Measurements from ENCODE around the gene SLX4IP.

Gene SLX4IP

DNA sequence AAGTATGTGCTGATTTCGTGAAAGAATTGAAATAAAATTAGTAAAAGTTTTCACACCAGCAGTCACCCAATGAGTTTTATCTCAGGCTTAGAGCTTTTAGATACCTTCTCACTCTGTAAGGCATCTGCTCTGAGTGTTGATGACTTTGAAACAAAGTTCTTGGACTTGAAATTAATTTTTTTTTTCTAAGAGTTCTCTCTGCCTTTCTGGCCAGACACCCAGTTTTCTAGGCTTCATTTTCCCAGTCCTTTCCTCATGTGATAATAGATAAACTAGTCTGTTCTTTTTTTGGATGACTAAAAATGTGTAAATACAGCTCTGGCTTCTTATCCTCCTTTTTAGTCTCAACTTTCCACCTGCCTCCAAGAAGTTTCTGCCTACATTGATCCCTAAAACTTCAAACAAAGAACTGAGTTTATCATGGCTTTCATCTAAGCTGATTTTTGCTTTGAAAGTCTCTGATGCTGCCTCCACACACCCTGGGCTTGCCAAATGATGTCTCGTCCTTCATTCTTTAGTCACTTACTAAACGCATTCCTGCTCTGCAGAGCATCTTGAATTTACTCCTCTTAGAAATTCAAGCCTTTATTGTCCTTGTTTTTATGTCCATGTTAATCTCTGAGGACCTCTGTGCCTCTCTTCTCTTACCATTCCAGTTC, 32.7 kb downstream of the SLX4IP start:
- no peak for DNase-seq

DNA sequence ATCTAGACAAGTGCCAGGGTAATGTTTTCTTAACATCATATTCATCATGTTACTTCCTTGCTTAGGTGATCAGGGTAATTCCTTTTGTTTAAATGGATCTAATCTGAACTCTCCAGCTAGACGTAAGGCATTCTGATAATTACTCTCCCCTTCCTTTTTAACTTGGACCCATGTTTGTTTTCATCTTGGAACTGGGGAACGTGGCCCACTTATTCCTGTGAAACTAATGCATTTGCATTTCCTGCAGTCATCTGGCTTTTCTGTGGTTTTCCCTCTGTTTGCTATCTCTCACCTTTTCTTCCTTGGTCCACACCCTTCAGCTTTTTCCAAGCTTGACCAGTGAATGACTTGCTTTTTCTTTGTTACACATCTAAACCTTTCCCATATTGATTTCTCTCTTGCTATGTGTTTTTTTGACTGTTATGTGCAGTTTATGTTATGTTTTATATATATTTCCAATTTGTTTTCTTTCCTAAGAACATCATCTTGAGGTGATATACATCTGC, 33.3 kb downstream of the SLX4IP start:
- DNase-seq: no peak

DNA sequence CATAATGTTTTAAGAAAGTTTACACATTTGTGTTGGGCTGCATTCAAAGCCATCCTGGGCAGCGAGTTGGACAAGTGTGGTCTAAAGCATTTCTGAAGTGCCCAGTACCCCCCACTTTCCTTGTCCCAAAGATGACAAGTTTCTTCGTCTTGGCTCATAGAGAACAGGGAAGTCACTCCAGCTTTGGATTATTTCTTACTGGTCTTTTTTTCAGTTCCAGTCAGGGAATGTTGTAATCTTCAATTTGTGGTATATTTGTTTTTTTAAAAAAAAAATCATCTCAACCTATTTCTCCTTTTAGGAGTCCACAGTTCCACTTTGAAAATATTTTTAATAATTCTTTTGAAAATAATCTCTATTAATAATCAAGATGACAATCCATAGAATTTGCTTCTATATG, 34.0 kb downstream of the SLX4IP start:
- DNase-seq: no peak

DNA sequence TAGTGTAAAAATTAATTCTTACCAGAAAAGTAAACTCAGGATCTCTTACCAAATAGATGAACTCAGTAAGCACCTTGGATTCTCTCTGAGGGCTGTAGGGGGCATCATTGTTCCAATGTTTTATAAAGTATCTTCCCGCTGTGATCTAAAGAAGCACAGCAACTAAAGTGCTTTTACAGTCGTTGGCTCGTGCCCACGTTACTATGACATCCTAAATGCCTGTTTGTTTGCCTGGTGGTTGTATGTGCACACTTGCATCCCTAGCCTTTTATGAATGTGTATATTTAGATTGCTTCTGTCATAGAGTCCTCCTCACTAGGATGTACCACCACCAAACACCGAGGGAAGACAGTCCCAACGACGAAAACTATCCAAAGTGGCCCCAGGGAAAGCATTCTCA, 34.5 kb downstream of the SLX4IP start:
- DNase-seq: peak; percentile 87

DNA sequence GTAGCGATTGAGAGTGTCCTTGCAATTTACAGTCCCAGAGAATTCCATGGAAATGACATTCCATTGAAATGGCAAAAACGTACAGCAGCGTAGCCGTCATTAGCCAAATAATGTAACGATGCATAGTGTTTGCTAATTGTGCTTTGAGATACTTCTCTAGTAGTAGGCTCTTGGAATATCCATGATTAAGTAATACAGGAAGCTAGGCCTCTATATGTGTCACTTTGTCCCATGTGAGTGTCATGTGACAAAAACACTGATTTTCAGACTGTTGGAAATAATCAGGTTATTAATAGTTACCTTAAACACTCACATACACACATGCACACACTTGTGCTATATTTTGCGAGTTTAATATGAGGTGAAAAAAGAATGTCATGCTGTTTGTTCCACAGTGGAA, 35.2 kb downstream of the SLX4IP start:
- no peak for DNase-seq

DNA sequence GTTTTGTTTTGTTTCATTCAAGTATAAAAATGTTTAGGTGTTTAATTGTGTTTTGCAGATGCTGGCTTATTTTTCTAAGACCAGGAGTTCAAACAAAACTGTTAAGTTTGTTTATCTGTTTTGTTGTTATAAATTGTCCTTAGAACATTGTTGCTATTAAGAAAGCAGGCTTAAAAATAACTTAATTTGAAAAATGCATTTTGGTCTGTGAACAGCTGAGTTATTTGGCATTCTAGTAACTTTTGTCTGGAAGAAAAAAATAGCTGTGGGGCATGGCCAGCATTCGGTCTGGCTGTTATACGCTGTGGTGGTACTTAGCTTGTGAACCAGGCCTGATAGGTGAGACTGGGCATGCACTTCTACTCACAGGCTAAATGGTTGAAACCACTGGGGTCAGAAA, 37.8 kb downstream of the SLX4IP start:
- no peak for DNase-seq

DNA sequence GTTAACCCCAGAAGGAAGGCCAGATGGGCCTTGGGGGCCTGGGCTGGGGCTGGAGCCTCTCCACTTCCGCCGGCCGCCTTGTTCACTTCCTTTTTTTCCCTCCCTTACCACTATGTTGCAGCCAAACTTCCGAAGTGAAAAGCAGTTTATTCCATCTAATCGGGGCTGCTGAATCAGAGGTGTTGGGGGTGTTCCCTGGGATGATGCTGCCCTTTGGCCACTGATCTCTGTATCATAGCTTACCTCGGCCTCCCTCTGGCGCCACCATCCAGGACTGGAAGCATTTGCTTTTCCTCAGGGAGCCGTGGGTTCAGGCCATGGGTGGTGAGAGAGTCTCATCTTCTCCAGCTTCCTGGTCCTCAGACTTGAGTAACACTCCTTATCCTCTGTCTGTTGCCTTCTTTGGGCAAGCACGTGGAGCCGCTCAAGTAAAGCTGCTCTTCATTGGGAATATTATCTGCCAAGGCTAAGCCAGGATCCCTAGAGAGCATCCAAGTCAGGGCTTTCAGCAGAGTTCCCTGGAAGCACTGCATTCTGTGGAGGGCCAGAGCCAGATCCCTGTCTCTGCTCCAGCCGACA, 39.6 kb downstream of the SLX4IP start:
- DNase-seq: no peak

DNA sequence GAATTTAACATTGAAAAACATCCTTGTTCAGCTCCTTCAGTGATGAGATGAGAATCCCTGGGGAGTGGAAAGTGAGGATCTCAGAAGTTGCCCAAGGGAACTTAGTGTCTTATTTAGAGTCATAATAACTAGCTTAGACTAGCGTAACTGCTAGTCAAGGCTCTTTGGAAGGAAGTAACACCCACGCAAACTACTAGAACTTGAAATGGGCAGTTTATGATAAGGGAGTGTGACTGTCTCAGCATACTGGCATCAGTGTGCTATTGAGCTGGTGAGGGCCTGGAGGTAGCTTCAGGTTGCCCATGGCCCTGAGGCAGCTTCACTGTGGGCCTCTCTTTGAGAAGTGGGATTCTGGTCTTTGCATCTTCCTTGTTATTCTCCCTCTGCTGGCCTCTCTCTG, 40.1 kb downstream of the SLX4IP start:
- no peak for DNase-seq

DNA sequence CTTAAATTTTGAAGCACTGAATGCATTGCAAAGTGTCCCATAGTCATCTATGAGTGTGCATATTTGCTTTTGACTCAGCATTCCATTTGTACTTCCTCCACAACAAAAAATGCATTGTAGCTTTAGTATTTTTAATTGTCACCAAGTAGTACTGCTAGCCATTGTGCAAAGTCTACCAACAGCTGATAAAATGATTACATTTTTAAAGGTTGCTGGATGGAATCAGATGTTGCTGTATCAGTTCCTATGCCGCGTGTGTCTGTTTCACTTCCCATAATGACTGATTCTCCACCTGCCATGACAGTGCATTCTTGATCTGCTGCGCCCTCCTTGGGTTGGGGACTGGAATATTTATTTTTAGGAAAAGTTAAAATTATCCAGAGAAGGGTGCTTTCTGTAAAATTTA, 41.2 kb downstream of the SLX4IP start:
- no peak for DNase-seq

DNA sequence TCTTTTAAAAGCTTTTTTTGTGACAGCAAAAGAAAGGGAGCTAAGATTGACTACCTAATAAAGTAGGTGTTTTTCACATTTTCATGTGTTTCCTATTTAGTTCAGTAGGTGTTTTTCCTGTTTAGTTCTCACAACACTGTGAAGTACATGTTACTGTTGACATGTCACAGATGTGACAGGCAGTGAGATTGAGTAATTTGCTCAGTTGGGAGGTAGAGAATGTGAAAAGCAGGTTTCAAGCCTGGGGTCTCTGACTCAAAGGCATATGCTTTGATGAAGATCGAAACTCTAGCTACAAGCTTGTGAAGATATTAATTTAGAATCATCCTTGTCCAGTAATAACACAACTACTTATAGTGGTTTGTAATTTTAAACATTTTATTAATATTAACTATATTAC, 43.1 kb downstream of the SLX4IP start:
- no peak for DNase-seq

DNA sequence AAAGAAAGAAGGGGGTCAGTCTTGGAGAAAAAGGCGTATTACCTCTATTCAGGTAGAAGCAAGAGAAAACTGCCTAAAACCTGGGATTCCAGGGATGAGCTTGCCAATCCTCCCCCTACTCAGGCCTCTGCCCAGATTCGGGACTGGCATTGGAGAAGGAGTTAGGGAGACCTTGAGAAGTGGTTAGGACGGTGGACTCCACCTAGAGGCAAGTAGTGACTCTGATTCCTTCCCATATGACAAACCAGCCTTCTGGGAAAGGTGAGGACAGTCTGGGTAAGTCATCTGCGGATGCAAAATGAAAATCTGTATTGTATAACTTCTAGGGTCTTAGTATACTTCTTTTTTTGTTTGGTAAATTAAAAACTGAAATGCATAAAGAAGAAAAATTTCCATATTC, 43.8 kb downstream of the SLX4IP start:
- no peak for DNase-seq

DNA sequence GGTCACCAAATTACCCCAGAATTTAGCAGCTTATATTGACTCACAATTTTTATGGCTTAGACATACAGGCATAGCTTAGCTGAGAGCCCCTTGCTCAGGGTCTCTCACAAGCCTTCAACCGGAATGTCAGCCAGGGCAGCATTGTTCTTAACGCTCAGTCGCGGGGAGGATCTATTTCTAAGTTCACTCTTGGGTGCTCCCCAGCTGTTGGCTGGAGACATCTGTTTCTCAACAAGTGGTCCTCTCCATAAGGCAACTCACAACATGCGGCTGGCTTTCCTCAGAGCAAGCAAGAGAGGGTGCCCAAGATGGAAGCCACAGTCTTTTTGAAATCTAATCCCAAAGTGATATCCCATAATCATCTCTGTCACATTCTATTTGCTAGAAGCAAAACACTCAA, 46.6 kb downstream of the SLX4IP start:
- DNase-seq: no peak

DNA sequence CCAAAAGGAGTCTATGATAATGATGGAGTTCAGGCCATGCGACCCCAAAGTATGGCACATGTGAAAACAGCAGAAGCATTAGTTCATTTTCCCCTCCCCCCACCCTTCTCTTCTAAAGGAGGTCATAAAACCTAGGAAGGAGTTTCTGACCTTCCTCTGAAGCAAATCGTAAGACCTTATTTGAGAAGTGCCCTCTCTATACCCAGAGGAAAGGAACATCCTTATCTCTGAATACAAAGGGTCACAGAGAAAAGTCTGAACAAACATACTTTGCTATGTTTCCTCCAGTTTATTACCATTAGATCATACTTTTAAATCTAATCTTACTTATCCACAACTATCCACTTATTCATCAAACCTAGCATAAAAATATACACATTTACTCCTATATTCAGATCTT, 48.6 kb downstream of the SLX4IP start:
- DNase-seq: no peak

DNA sequence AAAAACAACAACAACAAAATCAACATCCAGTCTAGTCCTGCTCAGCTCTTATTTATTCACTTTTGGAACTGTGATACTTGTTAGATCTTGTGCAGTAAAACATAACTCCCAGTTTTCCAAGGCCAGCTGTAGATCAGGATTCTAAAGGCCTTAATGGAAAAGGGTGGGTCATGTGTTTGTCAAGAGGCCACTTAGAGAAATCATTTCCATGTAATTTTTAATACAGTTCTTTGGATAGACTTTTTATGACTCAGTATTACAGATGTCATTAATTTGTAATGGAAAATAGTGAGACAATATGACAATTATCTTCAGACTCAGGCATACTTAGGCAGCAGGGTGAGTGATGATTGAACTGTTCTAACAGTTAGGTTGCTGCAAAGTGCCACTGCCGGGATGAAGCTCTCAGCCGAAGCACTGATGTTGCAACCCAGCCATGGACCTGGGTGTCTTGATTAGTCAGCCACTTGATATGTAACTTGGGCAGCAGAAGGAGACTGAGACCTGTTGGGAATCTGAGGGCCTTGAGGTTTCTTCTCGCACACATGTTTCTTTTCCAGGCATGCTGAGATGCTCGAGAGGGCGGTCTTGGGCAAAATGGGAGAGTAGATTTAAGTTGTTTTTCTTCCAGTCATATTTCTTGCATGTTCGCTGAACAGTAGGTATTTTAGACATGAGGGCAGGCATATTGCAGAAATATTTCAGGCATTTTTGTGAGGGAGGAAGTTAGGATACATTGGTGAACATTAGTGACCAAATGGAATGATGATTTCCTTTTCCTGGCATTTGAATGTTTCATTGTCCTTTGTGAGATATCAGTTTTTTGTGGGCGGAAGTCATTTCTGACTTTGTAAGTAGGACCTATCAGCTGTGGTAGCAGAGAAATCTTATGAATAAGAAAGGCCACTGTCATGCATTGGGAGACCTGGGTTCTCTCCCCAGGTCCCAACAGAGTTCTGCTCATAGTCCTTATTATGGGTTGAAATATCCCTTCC, 52.3 kb downstream of the SLX4IP start:
- DNase-seq: no peak

DNA sequence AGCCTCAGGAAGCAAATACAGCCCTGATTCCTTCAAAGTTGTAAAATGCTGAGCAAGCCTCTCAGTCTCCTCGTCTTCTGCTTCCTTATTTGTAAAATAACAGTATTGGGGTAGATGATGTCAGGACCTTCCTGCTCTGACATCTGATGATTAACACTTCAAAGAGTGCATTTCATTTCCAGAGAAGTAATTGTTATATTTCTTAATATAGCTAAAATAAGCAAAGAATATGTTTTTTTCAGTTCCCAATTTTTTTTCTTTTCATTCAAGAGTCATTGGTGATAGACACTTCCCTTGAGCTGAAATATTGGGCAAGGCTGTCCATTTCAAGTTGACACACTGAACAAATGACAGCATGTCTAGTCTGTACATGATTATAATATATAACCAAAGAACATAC, 53.4 kb downstream of the SLX4IP start:
- no peak for DNase-seq

DNA sequence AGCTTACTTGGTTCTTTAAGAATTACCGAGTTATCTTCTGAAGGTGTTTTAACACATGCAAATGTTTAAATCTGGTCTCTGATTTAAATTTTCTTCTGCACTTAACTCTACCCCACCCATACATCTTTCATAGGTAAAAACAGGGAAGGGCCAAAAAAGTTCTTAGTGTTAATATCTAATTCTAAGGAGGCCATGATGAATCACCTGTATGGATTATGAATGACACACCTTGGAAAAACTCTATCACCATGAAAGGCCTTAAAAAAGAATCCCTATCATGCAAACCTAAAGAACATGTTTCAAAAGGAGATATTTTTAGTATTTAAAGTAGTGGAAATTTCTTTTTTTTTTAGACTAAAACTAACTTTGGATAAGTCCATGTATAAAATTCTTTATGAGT, 54.7 kb downstream of the SLX4IP start:
- DNase-seq: no peak

DNA sequence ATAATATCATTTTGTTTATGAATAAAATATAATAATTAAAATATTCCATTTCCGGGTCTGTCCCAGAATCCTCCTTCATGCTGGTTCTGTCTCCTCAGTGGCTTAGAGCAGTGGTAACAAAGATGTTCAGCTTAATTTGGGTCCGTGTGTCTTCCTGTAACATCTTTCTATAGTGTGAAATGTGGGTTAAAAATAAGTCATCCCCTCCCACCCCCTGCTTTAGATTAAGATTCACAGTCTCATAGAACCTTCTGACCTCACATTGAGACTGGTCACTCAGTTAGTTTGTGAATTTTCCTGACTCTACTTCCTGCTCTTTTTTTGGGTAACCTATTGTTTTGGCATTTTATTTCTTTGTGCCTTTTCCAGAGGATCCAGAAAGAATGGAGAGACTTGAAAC, 55.2 kb downstream of the SLX4IP start:
- DNase-seq: no peak

DNA sequence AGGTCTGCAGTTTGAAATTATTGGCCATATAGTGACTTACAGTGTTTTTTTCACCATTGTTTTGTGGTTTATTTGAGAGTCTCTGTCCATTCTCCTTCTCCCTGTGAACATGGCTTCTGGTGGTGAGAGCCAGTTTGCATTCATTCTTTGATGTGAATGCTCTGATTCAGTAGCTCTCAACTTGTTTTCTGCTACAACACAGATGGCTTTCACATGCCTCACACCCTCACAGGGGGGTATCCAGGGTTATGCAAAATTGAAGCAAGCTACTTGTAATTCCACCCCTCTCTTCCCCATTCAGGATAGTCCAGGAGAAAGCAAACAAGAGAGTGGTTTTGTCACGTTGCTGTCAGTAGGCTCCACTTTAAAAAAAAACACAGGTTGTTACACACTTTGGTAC, 55.6 kb downstream of the SLX4IP start:
- no peak for DNase-seq

DNA sequence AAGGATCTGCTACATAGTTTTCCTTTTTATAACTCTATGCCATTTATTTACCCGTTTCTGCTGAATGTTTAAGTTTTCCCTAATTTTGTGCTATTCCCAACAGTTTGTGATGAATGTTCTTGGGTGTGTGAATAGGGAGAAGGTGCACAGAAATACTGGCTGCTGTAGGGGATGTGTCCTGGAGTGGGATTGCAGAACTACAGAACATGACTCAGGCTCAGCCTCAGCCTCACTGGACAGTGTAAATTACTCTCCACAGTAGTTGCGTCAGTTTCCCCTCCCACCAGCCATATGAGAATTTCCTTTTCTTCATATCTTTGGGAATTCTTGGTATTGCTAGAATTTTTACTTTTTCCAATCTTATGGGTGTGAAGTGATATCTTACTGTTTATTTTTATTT, 57.0 kb downstream of the SLX4IP start:
- no peak for DNase-seq

DNA sequence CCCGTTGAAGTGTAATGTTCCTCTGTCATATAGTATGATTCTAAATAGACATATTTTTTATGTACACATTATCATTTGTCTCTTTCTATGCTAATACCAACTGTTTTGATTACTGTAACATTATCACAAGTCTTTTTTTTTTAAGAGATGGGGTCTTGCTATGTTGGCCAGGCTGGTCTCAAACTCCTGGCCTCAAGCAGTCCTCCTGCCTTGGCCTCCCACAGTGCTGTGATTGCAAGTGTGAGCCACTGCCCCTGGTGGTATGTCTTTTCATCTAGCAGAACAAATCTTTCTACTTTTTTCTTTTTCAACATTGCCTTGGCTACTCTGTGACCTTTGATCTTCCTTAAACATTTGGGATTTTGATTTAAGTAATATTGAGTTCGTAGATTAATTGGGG, 57.7 kb downstream of the SLX4IP start:
- DNase-seq: no peak

DNA sequence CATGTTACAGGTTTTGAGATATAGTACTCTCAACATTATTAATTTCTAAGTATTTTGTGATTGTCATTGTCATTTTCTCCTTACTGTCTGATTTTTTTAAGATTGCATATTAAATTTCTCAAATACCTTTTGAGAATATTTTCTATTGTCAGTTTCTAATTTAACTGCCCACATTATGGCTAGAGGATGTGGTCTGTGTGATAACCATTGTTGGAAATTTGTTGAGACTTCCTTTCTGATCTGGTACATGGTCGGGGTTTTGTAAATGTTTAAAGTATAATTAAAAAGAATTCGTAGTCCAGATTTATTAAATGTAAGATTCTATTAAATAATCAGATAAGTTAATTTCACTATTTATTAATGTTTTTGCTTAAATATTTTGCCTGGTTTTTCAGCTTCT, 60.1 kb downstream of the SLX4IP start:
- no peak for DNase-seq

DNA sequence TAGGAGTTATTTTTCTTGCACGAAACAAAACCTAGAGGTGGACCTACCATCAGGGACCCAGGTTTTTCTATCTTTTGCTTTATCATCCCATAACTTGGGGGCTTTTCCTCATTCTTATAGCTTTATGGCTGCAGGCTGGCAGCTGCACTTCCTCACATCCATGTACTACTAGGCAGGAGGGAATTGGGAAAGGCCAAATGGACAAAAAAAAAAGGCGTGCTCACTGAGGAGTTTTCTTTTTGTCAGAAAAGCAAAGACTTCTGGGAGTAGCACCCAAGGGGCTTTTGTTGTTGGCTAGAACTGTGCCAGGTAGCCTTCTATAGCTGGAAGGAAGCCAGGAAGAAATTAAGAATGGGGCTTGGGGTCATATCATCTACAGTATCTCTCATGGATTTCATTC, 61.4 kb downstream of the SLX4IP start:
- no peak for DNase-seq

DNA sequence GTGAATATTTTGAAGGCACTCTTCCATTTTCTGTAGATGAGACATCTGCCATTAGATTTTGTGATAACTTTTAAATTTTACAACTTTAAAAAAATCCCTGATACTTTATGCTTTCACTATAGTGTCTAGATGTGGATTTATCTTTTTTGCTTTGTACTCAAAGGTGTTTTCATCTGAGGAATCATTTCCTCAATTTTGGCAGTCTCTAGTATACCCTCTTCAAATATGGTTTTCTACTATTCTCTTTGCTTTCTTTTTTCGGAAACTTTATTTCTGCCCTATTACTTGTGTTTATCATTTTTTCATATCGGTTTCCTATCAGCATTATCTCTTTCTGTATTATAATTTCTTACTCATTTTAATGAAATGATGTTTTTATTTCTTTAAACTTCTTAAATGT, 62.2 kb downstream of the SLX4IP start:
- DNase-seq: no peak

DNA sequence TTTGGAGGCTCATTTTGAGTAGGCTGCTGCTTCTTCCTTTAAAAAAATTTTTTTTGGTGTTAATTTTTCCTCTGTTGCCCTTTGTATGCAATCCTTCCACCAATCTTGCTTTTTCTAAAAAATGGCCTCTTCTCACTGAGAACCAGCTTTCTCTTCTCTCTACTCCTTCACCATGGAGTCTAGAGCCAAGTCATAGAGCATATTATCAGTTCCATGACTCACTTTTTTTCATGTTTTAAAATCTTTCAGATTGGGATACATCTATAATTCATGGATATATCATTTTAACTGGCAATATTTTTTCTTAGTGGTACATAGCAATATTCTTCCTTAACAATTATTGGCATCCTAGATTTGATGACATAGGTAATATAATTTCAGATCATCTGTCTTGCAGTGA, 62.7 kb downstream of the SLX4IP start:
- no peak for DNase-seq

All from femur (tissue), 1 donor.